Vagina (tissue), 2 donors: ENCODE measurements around the gene SERPING1. TPM values are rescaled to one million over a fixed set of nuclear protein-coding genes. Genes with fewer than 3 reads are reported as not detected.

ENCODE experiments used
- DNase-seq, 2 donors: peaks; one replicate each; pipeline ENCODE4 v3.0.0-alpha.2; 2017; ENCODE audit errors: extremely low spot score in 2 of 2
- H3K27ac ChIP-seq: fragments of 200-600 bp; sonication (generic); one replicate; pipeline ENCODE4 v1.5.1; 2019
- H3K27me3 ChIP-seq: fragments of 200-600 bp; sonication (generic); one replicate; pipeline ENCODE4 v1.5.1; 2019
- H3K36me3 ChIP-seq, 2 donors: fragments of 200-600 bp; sonication (generic); one replicate each; pipeline ENCODE4 v1.5.1; 2017 to 2019
- H3K4me1 ChIP-seq: fragments of 200-600 bp; sonication (generic); one replicate; pipeline ENCODE4 v1.5.1; 2019
- H3K4me3 ChIP-seq, 2 donors: fragments of 200-600 bp; sonication (generic); 1 replicate in 1 of 2; 2 replicates in 1 of 2; pipeline ENCODE4 v1.5.1; 2016 to 2019
- H3K9me3 ChIP-seq: fragments of 200-600 bp; sonication (generic); one replicate; pipeline ENCODE4 v1.5.1; 2019
- POLR2A ChIP-seq, 2 donors: fragments of 450-650 bp; IDR thresholded peaks; one replicate each; pipeline ENCODE4 v1.6.1; 2017; ENCODE audit warnings: antibody characterized with exemption in 2 of 2, mild to moderate bottlenecking in 2 of 2, moderate library complexity in 2 of 2
- POLR2AphosphoS5 ChIP-seq, 2 donors: sonication (generic); formaldehyde crosslinking; IDR thresholded peaks; one replicate each; pipeline ENCODE4 v1.9.0; 2017; ENCODE audit warnings: antibody characterized with exemption in 2 of 2, mild to moderate bottlenecking in 2 of 2, low read depth in 1 of 2; ENCODE audit not compliant: insufficient read depth in 1 of 2
- intact Hi-C: fragments of 100-400 bp; cut with DNase I; formaldehyde crosslinking; loops from one replicate; pipeline ENCODE4 v1.15.1; 2023
- total RNA-seq: library from RNA; depleted of rRNA; stranded (reverse); fragments of >200 nt; gene quantifications from one replicate; pipeline ENCODE4 v1.2.3, GENCODE V29; 2016
- TF ChIP-seq, protein P1 (sequence below), 3 experiments: fragments of 450-650 bp in 2 of 3; fragments of 200-600 bp in 1 of 3; sonication (generic) in 1 of 3; IDR thresholded peaks; one replicate each; pipeline ENCODE4 v1.5.1; 2017 to 2019; ENCODE audit warnings: antibody characterized with exemption in 3 of 3, mild to moderate bottlenecking in 2 of 3, moderate library complexity in 2 of 3

The SERPING1 gene
- total RNA-seq, 1 donor from 2014 or later, result 779 TPM

DNA sequence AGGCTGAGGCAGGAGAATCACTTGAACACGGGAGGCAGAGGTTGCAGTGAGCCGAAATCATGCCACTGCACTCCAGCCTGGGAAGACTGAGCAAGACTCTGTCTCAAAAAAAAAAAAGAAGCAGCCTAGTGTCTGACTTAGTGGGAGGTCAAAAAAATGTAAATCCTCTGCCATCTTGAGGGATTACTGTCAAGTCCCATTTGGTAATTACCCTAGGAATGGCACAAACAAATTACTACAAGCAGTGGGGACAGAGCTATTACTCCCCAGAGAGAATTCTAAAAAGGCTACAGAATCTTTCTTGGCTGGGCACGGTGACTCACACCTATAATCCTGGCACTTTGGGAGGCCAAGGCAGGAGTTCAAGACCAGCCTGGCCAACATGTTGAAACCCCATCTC lies 3.8 kb downstream of the SERPING1 start:
- intact Hi-C loops, result no loop called here
- Histone ChIP-seq H3K9me3 (no peaks in the 10 kb centered on the region), H3K27me3 (no peaks in the 10 kb centered on the region), H3K27ac (no peak overlapping the region), H3K36me3 (peaks cover 0 to 3% of the 10 kb centered on the region in 2 donors), H3K4me1 (peaks cover 30% of the 10 kb centered on the region), H3K4me3 (no peak overlapping the region)
- DNase-seq, result no peak
- TF ChIP-seq, protein P1, sequence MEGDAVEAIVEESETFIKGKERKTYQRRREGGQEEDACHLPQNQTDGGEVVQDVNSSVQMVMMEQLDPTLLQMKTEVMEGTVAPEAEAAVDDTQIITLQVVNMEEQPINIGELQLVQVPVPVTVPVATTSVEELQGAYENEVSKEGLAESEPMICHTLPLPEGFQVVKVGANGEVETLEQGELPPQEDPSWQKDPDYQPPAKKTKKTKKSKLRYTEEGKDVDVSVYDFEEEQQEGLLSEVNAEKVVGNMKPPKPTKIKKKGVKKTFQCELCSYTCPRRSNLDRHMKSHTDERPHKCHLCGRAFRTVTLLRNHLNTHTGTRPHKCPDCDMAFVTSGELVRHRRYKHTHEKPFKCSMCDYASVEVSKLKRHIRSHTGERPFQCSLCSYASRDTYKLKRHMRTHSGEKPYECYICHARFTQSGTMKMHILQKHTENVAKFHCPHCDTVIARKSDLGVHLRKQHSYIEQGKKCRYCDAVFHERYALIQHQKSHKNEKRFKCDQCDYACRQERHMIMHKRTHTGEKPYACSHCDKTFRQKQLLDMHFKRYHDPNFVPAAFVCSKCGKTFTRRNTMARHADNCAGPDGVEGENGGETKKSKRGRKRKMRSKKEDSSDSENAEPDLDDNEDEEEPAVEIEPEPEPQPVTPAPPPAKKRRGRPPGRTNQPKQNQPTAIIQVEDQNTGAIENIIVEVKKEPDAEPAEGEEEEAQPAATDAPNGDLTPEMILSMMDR (IDR thresholded peaks at IDR 0.05), result no peak
- no peak for TF ChIP-seq POLR2AphosphoS5 (IDR thresholded peaks at IDR 0.05; ENCODE audit: insufficient read depth in 1 of 2, low read depth in 1 of 2)
- TF ChIP-seq POLR2A (IDR thresholded peaks at IDR 0.05), result no peak

DNA sequence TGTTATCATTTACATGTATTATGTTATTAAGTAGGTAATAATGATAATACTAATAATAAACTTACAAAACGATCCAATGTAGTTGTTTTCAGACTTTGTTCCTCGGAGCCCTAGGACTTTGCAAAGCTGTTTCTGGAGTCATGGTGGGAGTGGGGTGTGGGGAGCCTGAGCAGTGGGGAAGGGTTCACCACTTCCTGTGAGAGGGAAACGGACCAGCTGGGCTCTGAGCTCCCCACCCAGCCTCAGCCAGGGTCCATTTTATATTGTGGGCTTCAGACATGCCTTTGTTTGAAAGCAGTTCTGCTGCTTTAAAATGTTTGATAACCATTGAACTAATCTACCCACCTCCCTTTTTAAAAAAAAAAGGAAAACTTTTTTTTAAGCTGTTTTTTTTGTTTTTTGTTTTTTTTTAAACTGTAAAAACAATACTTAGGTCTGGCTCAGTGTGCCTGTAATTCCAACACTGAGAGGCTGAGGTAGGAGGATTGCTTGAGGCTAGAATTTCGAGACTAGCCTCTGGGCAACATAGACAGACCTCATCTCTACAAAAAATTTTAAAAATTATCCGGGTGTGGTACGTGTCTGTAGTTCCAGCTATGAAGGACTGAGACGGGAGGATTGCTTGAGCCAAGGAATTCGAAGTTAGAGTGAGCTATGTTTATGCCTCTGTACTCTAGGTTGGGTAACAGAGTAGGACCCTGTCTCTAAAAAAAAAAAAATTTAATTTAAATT lies 7.0 kb downstream of the SERPING1 start:
- no peak for DNase-seq
- intact Hi-C loops, result no loop called here
- Histone ChIP-seq H3K27me3 (no peaks in the 10 kb centered on the region), H3K4me3 (no peak overlapping the region), H3K4me1 (peaks cover 8% of the 10 kb centered on the region), H3K36me3 (peaks cover 0 to 15% of the 10 kb centered on the region in 2 donors), H3K27ac (no peak overlapping the region), H3K9me3 (no peaks in the 10 kb centered on the region)
- TF ChIP-seq, protein P1 (IDR thresholded peaks at IDR 0.05), result no peak
- TF ChIP-seq POLR2AphosphoS5 (IDR thresholded peaks at IDR 0.05; ENCODE audit: insufficient read depth in 1 of 2, low read depth in 1 of 2) (no peak), POLR2A (IDR thresholded peaks at IDR 0.05) (no peak)

DNA sequence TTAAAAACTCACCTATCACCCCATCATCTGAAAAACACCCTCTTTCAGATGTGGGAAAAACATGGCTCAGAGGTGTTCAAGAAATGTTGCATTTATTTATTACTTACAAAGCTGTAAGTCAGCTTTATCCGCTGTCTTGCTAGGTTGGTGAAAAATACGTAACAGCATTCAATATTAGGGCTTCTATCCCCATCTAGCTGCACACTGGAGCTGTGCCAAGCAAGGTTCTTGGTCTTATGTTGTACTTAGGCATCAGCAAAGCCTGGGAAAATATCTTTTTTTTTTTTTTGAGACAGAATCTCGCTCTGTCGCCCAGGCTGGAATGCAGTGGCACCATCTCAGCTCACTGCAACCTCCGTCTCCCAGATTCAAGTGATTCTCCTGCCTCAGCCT lies 7.5 kb downstream of the SERPING1 start:
- no peak overlapping the region for H3K4me3 ChIP-seq
- H3K9me3 ChIP-seq, result no peaks in the 10 kb centered on the region
- no peak overlapping the region for H3K27ac ChIP-seq
- TF ChIP-seq POLR2A (IDR thresholded peaks at IDR 0.05) (no peak), POLR2AphosphoS5 (IDR thresholded peaks at IDR 0.05; ENCODE audit: insufficient read depth in 1 of 2, low read depth in 1 of 2) (no peak)
- TF ChIP-seq, protein P1 (IDR thresholded peaks at IDR 0.05), result no peak
- no peak for DNase-seq
- no peaks in the 10 kb centered on the region for H3K27me3 ChIP-seq
- peaks cover 0 to 16% of the 10 kb centered on the region in 2 donors for H3K36me3 ChIP-seq
- H3K4me1 ChIP-seq, result peaks cover 2% of the 10 kb centered on the region
- intact Hi-C loops, result no loop called here

DNA sequence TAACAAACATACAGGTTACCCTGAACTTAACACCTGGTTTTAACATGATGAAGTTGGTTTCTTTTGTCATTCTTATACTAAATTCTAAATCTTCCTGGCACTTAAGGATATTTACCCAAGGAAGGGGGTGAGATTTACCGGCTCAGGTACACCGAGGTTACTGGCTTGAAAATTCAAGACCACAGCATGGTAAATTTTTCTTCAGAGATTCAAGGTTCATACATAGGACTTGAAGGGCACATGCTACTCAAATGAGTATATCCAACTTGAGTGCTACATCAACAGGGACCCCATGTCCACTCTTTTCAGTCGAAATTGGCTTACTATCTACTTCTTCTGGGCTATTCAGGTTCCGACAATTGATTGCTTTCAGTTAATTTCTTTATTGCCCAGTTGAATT lies 12.7 kb downstream of the SERPING1 start:
- no peak for DNase-seq
- TF ChIP-seq POLR2AphosphoS5 (IDR thresholded peaks at IDR 0.05; ENCODE audit: insufficient read depth in 1 of 2, low read depth in 1 of 2), result no peak
- TF ChIP-seq, protein P1 (IDR thresholded peaks at IDR 0.05), result no peak
- no peak for TF ChIP-seq POLR2A (IDR thresholded peaks at IDR 0.05)
- intact Hi-C loops, result no loop called here
- Histone ChIP-seq H3K9me3 (no peaks in the 10 kb centered on the region), H3K27me3 (no peaks in the 10 kb centered on the region), H3K27ac (no peak overlapping the region), H3K36me3 (peaks cover 0 to 49% of the 10 kb centered on the region in 2 donors), H3K4me3 (no peak overlapping the region), H3K4me1 (no peaks in the 10 kb centered on the region)

DNA sequence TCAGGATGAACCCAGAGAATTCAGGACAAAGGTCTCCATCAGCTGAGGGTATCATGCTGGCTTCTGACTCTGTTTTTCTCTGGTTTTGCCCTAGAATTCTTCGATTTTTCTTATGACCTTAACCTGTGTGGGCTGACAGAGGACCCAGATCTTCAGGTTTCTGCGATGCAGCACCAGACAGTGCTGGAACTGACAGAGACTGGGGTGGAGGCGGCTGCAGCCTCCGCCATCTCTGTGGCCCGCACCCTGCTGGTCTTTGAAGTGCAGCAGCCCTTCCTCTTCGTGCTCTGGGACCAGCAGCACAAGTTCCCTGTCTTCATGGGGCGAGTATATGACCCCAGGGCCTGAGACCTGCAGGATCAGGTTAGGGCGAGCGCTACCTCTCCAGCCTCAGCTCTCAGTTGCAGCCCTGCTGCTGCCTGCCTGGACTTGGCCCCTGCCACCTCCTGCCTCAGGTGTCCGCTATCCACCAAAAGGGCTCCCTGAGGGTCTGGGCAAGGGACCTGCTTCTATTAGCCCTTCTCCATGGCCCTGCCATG lies 16.8 kb downstream of the SERPING1 start:
- TF ChIP-seq POLR2A (IDR thresholded peaks at IDR 0.05) (no peak), POLR2AphosphoS5 (IDR thresholded peaks at IDR 0.05; ENCODE audit: insufficient read depth in 1 of 2, low read depth in 1 of 2) (no peak)
- TF ChIP-seq, protein P1 (IDR thresholded peaks at IDR 0.05), result no peak
- no peaks in the 10 kb centered on the region for H3K4me1 ChIP-seq
- intact Hi-C loops, result no loop called here
- no peak overlapping the region for H3K4me3 ChIP-seq
- no peak overlapping the region for H3K27ac ChIP-seq
- H3K36me3 ChIP-seq, result peaks cover 0 to 39% of the 10 kb centered on the region in 2 donors
- H3K27me3 ChIP-seq, result no peaks in the 10 kb centered on the region
- no peaks in the 10 kb centered on the region for H3K9me3 ChIP-seq
- no peak for DNase-seq
